HFFc6 (cell line): ENCODE measurements around the gene METRN. TPM values are rescaled to one million over a fixed set of nuclear protein-coding genes. Genes with fewer than 3 reads are reported as not detected.

ENCODE experiments used
- DNase-seq: peaks from one replicate; pipeline ENCODE4 v3.0.0-alpha.2; 2018
- H3K27ac Mint-ChIP-seq: 2 replicates; pipeline ENCODE4 v1.8.0; 2020; ENCODE audit warnings: mild to moderate bottlenecking, mixed read lengths
- H3K27me3 Mint-ChIP-seq: 2 replicates; pipeline ENCODE4 v1.8.0; 2021; ENCODE audit warnings: mild to moderate bottlenecking, moderate library complexity, mixed read lengths; ENCODE audit not compliant: insufficient read depth
- H3K36me3 Mint-ChIP-seq: 2 replicates; pipeline ENCODE4 v1.8.0; 2021; ENCODE audit warnings: low read depth, mixed read lengths
- H3K4me1 Mint-ChIP-seq: 2 replicates; pipeline ENCODE4 v1.8.0; 2020; ENCODE audit warnings: low read depth, mixed read lengths
- H3K4me3 Mint-ChIP-seq: 2 replicates; pipeline ENCODE4 v1.8.0; 2020; ENCODE audit warnings: mild to moderate bottlenecking, moderate library complexity, mixed read lengths
- H3K9me3 Mint-ChIP-seq: 2 replicates; pipeline ENCODE4 v1.8.0; 2020; ENCODE audit warnings: mild to moderate bottlenecking, mixed read lengths
- total RNA-seq, 6 experiments: library from RNA; stranded (reverse); fragmentation: NEBNext Ultra II Directional; extraction: Animal tissue kit (Norgen Biotek cat#: 25700); gene quantifications; 2 replicates in 1 of 6; 3 replicates in 5 of 6; pipeline ENCODE4 v1.2.3, GENCODE V29; 2021
- TF ChIP-seq, protein P1 (sequence below): fragments of 200-600 bp; sonication (generic); IDR thresholded peaks from 2 replicates; pipeline ENCODE4 v1.5.0; 2021; ENCODE audit warnings: antibody characterized with exemption, mild to moderate bottlenecking

Gene METRN
- total RNA-seq, 6 experiments from 2014 or later, result 61.5 to 103 (median 70.4) TPM

DNA sequence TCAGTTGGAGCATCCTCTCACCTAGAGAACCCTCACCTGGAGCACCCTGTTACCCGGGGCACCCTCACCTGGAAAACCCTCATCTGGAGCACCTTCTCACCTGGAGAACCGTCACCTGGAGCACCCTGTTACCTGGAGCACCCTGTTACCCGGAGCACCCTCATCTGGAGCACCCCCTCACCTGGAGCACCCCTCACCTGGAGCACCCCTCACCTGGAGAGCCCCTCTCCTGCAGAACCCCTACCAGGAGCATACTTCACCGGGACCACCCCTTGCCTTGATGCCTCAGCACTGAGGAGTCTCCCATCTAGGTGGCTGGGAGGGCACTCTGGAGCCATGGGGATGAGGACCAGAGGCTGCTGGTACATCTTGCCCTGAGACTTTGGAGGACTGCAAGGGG is 6.0 kb upstream of the METRN start:
- H3K27ac Mint-ChIP-seq, result no peak overlapping the region
- TF ChIP-seq, protein P1, sequence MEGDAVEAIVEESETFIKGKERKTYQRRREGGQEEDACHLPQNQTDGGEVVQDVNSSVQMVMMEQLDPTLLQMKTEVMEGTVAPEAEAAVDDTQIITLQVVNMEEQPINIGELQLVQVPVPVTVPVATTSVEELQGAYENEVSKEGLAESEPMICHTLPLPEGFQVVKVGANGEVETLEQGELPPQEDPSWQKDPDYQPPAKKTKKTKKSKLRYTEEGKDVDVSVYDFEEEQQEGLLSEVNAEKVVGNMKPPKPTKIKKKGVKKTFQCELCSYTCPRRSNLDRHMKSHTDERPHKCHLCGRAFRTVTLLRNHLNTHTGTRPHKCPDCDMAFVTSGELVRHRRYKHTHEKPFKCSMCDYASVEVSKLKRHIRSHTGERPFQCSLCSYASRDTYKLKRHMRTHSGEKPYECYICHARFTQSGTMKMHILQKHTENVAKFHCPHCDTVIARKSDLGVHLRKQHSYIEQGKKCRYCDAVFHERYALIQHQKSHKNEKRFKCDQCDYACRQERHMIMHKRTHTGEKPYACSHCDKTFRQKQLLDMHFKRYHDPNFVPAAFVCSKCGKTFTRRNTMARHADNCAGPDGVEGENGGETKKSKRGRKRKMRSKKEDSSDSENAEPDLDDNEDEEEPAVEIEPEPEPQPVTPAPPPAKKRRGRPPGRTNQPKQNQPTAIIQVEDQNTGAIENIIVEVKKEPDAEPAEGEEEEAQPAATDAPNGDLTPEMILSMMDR, result no peak
- H3K36me3 Mint-ChIP-seq, result no peaks in the 10 kb centered on the region
- no peak for DNase-seq
- peaks cover 21% of the 10 kb centered on the region for H3K27me3 Mint-ChIP-seq
- peaks cover 17% of the 10 kb centered on the region for H3K4me1 Mint-ChIP-seq
- H3K4me3 Mint-ChIP-seq, result no peak overlapping the region
- H3K9me3 Mint-ChIP-seq, result no peaks in the 10 kb centered on the region

DNA sequence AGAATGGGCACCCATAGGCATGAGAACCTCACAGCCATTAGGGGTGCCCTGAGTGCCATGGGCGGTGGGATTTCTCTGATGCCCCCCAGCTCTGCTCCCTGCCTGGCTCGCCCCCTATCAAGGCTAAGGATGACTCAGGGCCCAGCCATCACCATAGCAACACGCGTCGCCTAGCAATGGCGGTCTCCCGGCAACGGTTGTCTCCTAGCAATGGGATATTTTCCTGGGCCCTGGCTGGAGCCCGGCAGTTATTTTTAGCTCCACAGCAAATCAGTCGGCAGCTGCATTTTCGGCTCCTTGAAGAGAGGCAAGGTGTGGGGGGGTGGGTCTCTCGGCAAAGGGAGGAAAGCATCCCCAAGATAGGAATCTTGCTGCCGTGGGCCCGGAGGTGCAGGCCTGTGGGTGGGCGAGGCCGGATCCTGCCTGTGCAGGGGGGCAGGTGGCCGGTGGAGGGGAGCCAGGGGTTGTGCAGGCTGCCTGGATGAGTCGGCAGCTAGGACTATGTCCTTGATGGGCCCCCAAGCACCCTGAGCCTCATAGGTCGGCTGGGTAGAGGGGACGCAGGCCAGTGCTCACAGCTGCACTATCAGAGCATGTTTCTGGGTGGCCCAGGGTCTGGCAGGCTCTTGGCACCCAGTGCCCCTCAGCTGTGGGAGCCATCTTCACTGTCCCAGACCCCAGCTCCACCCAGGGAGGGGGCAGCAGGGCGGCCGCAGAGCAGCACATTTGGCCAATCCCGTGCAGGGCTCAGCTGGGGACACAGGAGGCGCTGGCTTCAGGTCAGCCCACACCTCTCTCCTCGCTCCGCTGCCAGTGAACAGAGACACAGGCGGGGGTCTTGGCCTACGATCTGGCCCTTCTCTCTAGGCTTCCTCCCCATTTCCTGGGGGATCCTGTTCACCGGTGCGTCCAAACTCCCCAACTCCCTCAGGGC is 5.1 kb upstream of the METRN start:
- Mint-ChIP-seq H3K4me3 (no peak overlapping the region), H3K4me1 (peaks cover 20% of the 10 kb centered on the region), H3K27ac (peak overlapping the region; percentile 58), H3K36me3 (no peaks in the 10 kb centered on the region), H3K9me3 (no peaks in the 10 kb centered on the region), H3K27me3 (peaks cover 20% of the 10 kb centered on the region)
- DNase-seq, result peak; percentile 84
- TF ChIP-seq, protein P1, result no peak; the same call in 1 of the 2 replicates

DNA sequence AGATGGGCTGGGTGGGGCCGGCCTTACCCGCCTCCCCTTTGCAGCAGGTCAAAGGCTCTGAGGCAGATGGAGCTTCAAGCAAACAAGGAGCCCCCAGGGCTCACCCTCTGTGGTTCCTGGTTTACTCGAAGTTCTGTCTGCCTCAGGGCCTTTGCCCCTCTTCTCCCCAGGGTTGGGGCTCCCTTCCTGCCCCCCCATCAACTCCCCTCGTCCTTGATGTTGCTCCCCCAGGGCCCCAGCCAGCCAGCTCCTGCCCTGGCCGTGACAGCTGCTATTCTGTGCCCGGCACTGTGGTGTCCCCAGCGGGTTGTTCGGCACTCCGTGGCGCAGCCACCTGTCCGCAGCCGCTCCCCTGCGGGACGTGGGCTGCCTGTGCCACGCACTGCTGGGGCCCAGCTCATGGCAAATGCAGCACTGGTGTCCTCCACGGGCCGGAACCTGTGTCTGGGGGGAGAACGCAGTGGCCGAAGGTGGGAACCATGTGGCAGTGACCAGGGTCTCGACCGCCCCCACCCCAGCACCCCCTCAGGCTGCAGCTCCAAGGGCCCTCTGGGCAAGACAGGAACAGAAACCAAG is 4.3 kb upstream of the METRN start:
- peak overlapping the region; percentile 58 for H3K27ac Mint-ChIP-seq
- no peak for DNase-seq
- H3K4me3 Mint-ChIP-seq, result no peak overlapping the region
- H3K4me1 Mint-ChIP-seq, result peaks cover 20% of the 10 kb centered on the region
- H3K9me3 Mint-ChIP-seq, result no peaks in the 10 kb centered on the region
- peaks cover 20% of the 10 kb centered on the region for H3K27me3 Mint-ChIP-seq
- no peaks in the 10 kb centered on the region for H3K36me3 Mint-ChIP-seq
- TF ChIP-seq, protein P1, result no peak

DNA sequence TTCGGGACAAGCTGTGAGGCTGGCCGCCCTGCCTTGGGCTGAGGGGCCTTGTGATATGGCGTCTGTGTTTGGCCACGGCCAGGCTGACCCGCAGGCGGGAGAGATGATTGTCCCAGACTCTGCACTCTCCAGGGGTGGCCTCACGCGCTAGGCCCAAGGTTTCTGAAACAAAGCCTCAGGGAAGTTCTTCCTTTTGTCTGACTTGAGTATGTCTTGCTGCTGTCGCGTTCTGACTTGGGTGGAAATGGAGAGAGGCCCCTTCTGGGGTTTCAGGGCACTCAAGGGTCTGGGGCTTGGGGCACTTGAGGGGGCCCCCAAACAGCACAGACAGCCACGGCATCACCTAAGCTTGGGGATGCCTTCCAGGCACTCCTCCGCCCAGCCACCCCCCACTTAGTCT is 3.8 kb upstream of the METRN start:
- Mint-ChIP-seq H3K36me3 (no peaks in the 10 kb centered on the region), H3K4me3 (no peak overlapping the region), H3K27me3 (peaks cover 20% of the 10 kb centered on the region), H3K4me1 (peaks cover 21% of the 10 kb centered on the region), H3K27ac (no peak overlapping the region), H3K9me3 (no peaks in the 10 kb centered on the region)
- TF ChIP-seq, protein P1, result no peak
- no peak for DNase-seq

DNA sequence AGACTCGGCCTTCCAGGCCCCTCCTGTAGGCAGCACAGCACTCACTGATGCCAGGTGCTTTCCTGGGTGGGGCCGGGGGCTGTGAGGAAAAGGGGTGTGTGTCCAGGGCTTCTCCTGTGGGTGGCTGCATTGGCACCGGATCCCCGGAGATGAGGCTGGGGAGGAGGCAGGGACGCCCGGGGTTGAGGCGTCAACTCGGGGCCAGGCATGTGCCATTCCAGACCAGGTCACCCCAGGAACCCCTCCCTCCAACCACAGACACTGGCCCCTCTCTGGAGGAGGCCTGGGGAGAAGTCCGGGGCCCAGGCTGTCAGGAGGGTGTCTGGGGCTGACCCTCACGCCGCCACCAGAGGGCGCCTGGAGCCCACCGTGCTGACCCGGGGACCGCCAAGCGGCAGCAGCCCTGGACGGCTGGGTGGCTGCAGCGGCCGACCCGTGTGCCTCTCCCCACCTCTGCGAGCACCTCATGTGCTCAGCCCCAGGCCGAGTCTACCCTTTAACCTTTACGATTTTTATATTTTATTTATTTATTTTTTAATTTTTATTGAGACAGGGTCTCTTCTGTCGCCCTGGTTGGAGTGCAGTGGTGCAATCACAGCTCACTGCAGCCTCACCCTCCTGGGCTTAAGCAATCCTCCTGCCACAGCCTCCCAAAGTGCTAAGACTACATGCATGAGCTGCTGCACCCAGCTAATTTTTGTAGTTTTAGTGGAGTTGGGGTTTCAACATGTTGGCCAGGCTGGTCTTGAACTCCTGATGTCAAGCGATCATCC is 3.2 kb upstream of the METRN start:
- H3K27ac Mint-ChIP-seq, result no peak overlapping the region
- no peak overlapping the region for H3K4me3 Mint-ChIP-seq
- TF ChIP-seq, protein P1, result peak; percentile 99
- peaks cover 15% of the 10 kb centered on the region for H3K27me3 Mint-ChIP-seq
- DNase-seq, result peak; percentile 47
- H3K9me3 Mint-ChIP-seq, result no peaks in the 10 kb centered on the region
- no peaks in the 10 kb centered on the region for H3K36me3 Mint-ChIP-seq
- H3K4me1 Mint-ChIP-seq, result peaks cover 26% of the 10 kb centered on the region
